Ectodermal cell (in vitro differentiated cells): Measurements from ENCODE around the gene PMVK. TPM values are rescaled to one million over a fixed set of nuclear protein-coding genes. Genes with fewer than 3 reads are reported as not detected.
"Not testable (repeated sequence)": the region's sequence is repeated elsewhere in the genome, so short reads cannot be mapped to it uniquely, and the experiment has no call there.

Experiments
- H3K27ac ChIP-seq: 2 replicates; pipeline ENCODE4 v1.7.0; 2013; ENCODE audit warnings: mild to moderate bottlenecking, low read depth, low read length; ENCODE audit not compliant: insufficient read depth, poor library complexity, severe bottlenecking
- H3K27me3 ChIP-seq: 2 replicates; pipeline ENCODE4 v1.7.0; 2013; ENCODE audit warnings: mild to moderate bottlenecking, low read length; ENCODE audit not compliant: insufficient read depth, control insufficient read depth, poor library complexity, severe bottlenecking
- H3K36me3 ChIP-seq: one replicate; pipeline ENCODE4 v1.7.0; 2013; ENCODE audit warnings: low read length; ENCODE audit not compliant: control insufficient read depth, insufficient read depth
- H3K4me1 ChIP-seq: one replicate; pipeline ENCODE4 v1.7.0; 2013; ENCODE audit warnings: low read length; ENCODE audit not compliant: control insufficient read depth, insufficient read depth
- H3K4me3 ChIP-seq: 2 replicates; pipeline ENCODE4 v1.7.0; 2013; ENCODE audit warnings: low read depth, low read length, control low read depth; ENCODE audit not compliant: insufficient read depth
- H3K9me3 ChIP-seq: 2 replicates; pipeline ENCODE4 v1.7.0; 2013; ENCODE audit warnings: mild to moderate bottlenecking, low read length, moderate library complexity; ENCODE audit not compliant: control insufficient read depth
- WGBS, 2 experiments: methylation state at CpG; one replicate each; pipeline ENCODE4 v1.1.7; 2013; ENCODE audit warnings: missing lambda C conversion rate in 2 of 2; 5-methylcytosine and 5-hydroxymethylcytosine counted together
- polyA plus RNA-seq, 4 experiments: library from polyadenylated mRNA; stranded (reverse); fragments of 50-300 nt; gene quantifications; one replicate each; pipeline ENCODE4 v1.2.3, GENCODE V29; 2013

Gene PMVK
- polyA plus RNA-seq (2013, experiment 1 of 4) = 40.4 TPM
- 38.0 TPM for polyA plus RNA-seq (2013, experiment 2 of 4)
- 31.1 TPM for polyA plus RNA-seq (2013, experiment 3 of 4)
- polyA plus RNA-seq (2013, experiment 4 of 4) = 33.5 TPM

GRCh38 chr1:154936555-154937084 lies at the start of gene PMVK:
PMVK (minus strand) TSS chr1:154936719; CDS start chr1:154936685, 34 bp downstream.
- no peaks in the 10 kb centered on the region for H3K36me3 ChIP-seq
- no peaks in the 10 kb centered on the region for H3K9me3 ChIP-seq
- peak within 1 kb of the TSS; percentile 95 for H3K27ac ChIP-seq
- no peaks in the 10 kb centered on the region for H3K27me3 ChIP-seq
- peaks cover 17% of the 10 kb centered on the region for H3K4me1 ChIP-seq
- peak within 1 kb of the TSS; percentile 64 for H3K4me3 ChIP-seq
- 0 to 1% methylated on average over 45 of the region's 45 CpGs for WGBS, 2 experiments

- Histone ChIP-seq H3K27ac (no peak overlapping the region), H3K4me1 (peaks cover 12% of the 10 kb centered on the region)
These were observed 47.4 kb upstream of the PMVK start for GRCh38 chr1:154983776-154984466.

GRCh38 chr1:154982897-154983648 lies 46.6 kb upstream of the PMVK start, which contains the start of gene FLAD1:
FLAD1 (plus strand) TSS chr1:154983344; CDS start chr1:154983695, 351 bp downstream.
- no peaks in the 10 kb centered on the region for H3K9me3 ChIP-seq
- peaks cover 19% of the 10 kb centered on the region for H3K36me3 ChIP-seq
- 0% methylated on average over 26 of the region's 26 CpGs for WGBS, 2 experiments
- H3K27me3 ChIP-seq = no peaks in the 10 kb centered on the region
- peak within 1 kb of the TSS; percentile 38 for H3K27ac ChIP-seq
- H3K4me3 ChIP-seq = peak within 1 kb of the TSS; percentile 79
- H3K4me1 ChIP-seq = peaks cover 12% of the 10 kb centered on the region

More at GRCh38 chr1:154983776-154984466, 47.4 kb upstream of the PMVK start:
- peak overlapping the region; percentile 79 for H3K4me3 ChIP-seq
- no peaks in the 10 kb centered on the region for H3K9me3 ChIP-seq
- WGBS, 2 experiments = 20 to 23% methylated on average over 17 of the region's 17 CpGs
- peaks cover 24% of the 10 kb centered on the region for H3K36me3 ChIP-seq
- H3K27me3 ChIP-seq = no peaks in the 10 kb centered on the region

- Histone ChIP-seq H3K27me3 (no peaks in the 10 kb centered on the region), H3K9me3 (no peaks in the 10 kb centered on the region), H3K27ac (peak overlapping the region; percentile 38), H3K36me3 (peaks cover 14% of the 10 kb centered on the region), H3K4me3 (peak overlapping the region; percentile 44), H3K4me1 (peaks cover 12% of the 10 kb centered on the region)
- WGBS, 2 experiments = 54 to 59% methylated on average over 6 of the region's 6 CpGs
These were observed 45.8 kb upstream of the PMVK start for GRCh38 chr1:154982341-154982740.

- H3K27ac ChIP-seq = no peak overlapping the region
- peaks cover 13% of the 10 kb centered on the region for H3K4me1 ChIP-seq
- no peaks in the 10 kb centered on the region for H3K27me3 ChIP-seq
- 100% methylated on average over 1 of the region's 3 CpGs for WGBS, 2 experiments
- no peaks in the 10 kb centered on the region for H3K9me3 ChIP-seq
- no peak overlapping the region for H3K4me3 ChIP-seq
- peaks cover 14% of the 10 kb centered on the region for H3K36me3 ChIP-seq
These were observed 41.8 kb upstream of the PMVK start for GRCh38 chr1:154978360-154978759.

- Histone ChIP-seq H3K4me1 (peaks cover 18% of the 10 kb centered on the region), H3K36me3 (peaks cover 14% of the 10 kb centered on the region)
- not testable (repeated sequence) for H3K4me3 ChIP-seq, H3K9me3 ChIP-seq, H3K27me3 ChIP-seq, H3K27ac ChIP-seq
- 93 to 96% methylated on average over 3 of the region's 3 CpGs for WGBS, 2 experiments
These were observed 41.2 kb upstream of the PMVK start for GRCh38 chr1:154977762-154978161.

- Histone ChIP-seq H3K4me3 (peak overlapping the region; percentile 64), H3K4me1 (peaks cover 34% of the 10 kb centered on the region), H3K9me3 (no peaks in the 10 kb centered on the region), H3K27ac (peak overlapping the region; percentile 95), H3K27me3 (no peaks in the 10 kb centered on the region), H3K36me3 (peaks cover 9% of the 10 kb centered on the region)
- WGBS, 2 experiments = 0 to 2% methylated on average over 22 to 24 of the region's 24 CpGs
These were observed 39.0 kb upstream of the PMVK start for GRCh38 chr1:154975409-154976059.

- H3K4me1 ChIP-seq = peaks cover 34% of the 10 kb centered on the region
- 0 to 1% methylated on average over 30 of the region's 30 CpGs for WGBS, 2 experiments
- H3K27ac ChIP-seq = peak overlapping the region; percentile 95
- no peaks in the 10 kb centered on the region for H3K9me3 ChIP-seq
- peak overlapping the region; percentile 64 for H3K4me3 ChIP-seq
- peaks cover 9% of the 10 kb centered on the region for H3K36me3 ChIP-seq
- no peaks in the 10 kb centered on the region for H3K27me3 ChIP-seq
These were observed 38.4 kb upstream of the PMVK start for GRCh38 chr1:154974808-154975408.

- Histone ChIP-seq H3K4me1 (peaks cover 39% of the 10 kb centered on the region), H3K4me3 (peak within 1 kb of the TSS; percentile 64), H3K27me3 (no peaks in the 10 kb centered on the region), H3K9me3 (no peaks in the 10 kb centered on the region), H3K27ac (peak within 1 kb of the TSS; percentile 95), H3K36me3 (peaks cover 6% of the 10 kb centered on the region)
- 0 to 1% methylated on average over 47 of the region's 47 CpGs for WGBS, 2 experiments
These were observed 37.7 kb upstream of the PMVK start, which contains the start of gene CKS1B for GRCh38 chr1:154974102-154974807. CKS1B (plus strand) TSS chr1:154974681; CDS start chr1:154974746, 65 bp downstream.
